NCI-H748 (cell line): ENCODE results near the gene UGT1A3.

Experiments
- DNase-seq: peaks from one replicate; lab custom pipeline; 2025; ENCODE audit not compliant: unreplicated experiment; lab: John Stamatoyannopoulos, UW

Gene UGT1A3

GRCh38 chr2:233756429-233757081 is 27.7 kb downstream of the UGT1A3 start:
- no peak for DNase-seq

DNA sequence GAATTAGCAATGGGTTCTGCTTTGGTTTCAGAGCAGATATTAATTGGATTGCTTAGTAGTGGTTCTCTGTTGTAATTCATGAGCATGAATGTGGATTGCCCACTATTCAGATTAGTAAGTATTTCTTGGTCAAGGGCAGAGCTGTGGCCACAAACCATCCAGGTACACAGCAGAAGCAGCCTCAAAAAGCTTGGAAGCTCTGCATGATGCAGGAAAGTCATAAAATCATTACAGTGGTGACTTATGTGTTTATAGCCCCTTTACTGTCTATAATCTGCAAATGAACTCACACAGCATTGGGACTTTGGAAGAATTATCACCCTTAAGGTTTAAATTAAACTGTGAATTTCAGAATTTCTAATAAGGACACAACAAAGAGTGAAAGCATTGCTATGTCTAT is 29.3 kb downstream of the UGT1A3 start:
- no peak for DNase-seq

- DNase-seq, result no peak
Measured at GRCh38 chr2:233758849-233759248, 30.0 kb downstream of the UGT1A3 start.

DNA sequence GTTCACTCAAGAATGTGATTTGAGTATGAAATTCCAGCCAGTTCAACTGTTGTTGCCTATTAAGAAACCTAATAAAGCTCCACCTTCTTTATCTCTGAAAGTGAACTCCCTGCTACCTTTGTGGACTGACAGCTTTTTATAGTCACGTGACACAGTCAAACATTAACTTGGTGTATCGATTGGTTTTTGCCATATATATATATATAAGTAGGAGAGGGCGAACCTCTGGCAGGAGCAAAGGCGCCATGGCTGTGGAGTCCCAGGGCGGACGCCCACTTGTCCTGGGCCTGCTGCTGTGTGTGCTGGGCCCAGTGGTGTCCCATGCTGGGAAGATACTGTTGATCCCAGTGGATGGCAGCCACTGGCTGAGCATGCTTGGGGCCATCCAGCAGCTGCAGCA is 31.2 kb downstream of the UGT1A3 start, which contains the start of gene UGT1A1:
TSS of gene UGT1A1 (plus strand) at position 228 of the 400 bp plus-strand sequence. CDS start at position 246, 18 bp downstream.
- DNase-seq, result no peak

GRCh38 chr2:233761040-233761769 is 32.4 kb downstream of the UGT1A3 start:
- no peak for DNase-seq

- DNase-seq, result no peak
Measured at GRCh38 chr2:233764264-233764663, 35.4 kb downstream of the UGT1A3 start.

DNA sequence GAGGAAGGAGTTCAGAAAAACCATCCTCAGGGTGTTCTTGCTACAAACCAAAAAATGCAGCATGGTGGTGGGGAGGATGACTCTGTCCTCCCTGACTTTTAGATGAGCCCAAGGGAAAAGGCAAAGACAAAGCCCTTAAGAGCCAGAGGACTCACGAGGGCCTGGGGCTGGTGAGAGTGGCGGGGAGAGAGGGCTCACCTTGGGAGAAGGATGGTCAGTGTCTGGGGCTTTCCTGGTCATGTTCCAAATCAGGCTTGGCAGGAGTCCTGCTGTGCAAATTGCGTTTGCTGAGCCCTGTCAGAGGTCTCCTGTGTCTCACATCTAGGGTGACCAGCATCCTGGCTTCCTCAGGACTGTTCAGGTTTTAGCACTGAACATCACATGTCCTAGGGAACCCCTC is 35.9 kb downstream of the UGT1A3 start:
- no peak for DNase-seq

DNA sequence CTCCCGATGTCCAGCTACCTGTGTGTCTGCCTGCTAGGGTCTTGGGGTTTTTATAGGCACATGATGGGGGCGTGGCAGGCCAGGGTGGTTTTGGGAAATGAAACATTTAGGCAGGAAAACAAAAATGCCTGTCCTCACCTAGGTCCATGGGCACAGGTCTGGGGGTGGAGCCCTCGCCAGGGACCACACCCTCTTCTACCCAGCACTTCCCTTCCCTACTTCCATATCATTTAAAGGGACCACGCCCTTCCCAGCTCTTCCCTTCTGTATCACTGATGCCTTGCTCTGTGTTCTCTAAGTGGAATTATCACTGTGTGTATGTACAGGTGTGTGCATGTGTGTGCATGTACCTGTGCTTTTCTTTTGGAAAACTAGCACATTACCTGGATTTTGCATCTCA is 37.6 kb downstream of the UGT1A3 start:
- DNase-seq, result peak; percentile 19

DNA sequence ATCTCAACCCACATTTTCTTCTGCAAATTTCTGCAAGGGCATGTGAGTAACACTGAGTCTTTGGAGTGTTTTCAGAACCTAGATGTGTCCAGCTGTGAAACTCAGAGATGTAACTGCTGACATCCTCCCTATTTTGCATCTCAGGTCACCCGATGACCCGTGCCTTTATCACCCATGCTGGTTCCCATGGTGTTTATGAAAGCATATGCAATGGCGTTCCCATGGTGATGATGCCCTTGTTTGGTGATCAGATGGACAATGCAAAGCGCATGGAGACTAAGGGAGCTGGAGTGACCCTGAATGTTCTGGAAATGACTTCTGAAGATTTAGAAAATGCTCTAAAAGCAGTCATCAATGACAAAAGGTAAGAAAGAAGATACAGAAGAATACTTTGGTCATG is 39.2 kb downstream of the UGT1A3 start:
- peak; percentile 77 for DNase-seq

DNA sequence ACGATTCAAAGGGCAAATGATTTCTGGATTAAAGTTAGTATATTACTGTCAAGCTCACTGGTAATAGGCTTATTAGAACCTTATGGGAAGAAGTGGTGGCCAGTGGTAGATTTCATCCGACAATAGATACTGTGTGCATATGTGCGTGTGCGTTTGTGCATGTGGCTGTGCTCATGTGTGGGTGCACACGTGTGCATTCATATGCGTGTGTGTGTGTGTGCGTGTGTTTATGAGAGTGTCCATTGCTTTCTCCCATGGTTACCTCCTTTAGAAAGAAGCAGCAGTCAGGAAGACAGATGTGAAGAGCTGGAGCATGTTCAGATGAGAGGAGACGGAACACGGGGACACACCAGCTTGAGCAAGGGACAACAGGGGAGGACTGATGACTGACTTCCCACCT is 40.4 kb downstream of the UGT1A3 start:
- DNase-seq, result no peak

- DNase-seq, result no peak
Measured at GRCh38 chr2:233772153-233772552, 43.3 kb downstream of the UGT1A3 start.

- DNase-seq, result no peak
Measured at GRCh38 chr2:233772583-233772982, 43.7 kb downstream of the UGT1A3 start.

DNA sequence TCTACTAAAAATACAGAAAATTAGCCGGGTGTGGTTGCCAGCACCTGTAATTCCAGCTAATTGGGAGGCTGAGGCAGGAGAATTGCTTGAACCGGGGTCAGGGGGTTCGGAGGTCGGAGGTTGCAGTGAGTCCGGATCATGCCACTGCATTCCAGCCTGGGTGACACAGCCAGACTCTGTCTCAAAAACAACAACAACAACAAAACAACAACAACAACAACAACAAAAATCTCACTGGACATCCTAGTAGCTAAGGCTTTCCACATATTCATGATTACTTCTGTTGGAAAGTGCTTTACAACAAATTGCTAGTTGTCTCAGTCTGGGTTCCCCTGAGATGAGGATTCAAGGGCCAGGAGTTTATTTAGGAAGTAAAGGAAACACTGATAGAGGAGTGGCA is 45.0 kb downstream of the UGT1A3 start:
- no peak for DNase-seq

DNA sequence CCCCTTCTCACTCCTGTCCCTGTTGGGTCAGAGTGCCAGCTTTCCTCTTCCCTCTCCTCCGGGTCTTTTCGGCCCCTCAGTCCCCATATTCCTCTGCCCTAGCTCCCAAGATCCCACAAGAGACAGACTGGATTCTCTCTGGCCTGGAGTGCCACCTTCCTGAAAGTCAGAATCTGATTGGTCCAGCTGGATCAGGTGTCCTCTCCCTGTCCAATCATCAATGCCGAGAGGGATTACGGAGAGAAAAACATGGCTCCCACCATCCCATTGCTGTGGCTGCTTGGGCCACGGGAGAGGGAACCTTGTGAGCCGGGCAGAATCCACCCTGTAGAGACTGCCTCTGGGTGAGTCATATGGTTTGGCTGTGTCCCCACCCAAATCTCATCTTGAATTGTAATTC is 46.6 kb downstream of the UGT1A3 start:
- no peak for DNase-seq

DNA sequence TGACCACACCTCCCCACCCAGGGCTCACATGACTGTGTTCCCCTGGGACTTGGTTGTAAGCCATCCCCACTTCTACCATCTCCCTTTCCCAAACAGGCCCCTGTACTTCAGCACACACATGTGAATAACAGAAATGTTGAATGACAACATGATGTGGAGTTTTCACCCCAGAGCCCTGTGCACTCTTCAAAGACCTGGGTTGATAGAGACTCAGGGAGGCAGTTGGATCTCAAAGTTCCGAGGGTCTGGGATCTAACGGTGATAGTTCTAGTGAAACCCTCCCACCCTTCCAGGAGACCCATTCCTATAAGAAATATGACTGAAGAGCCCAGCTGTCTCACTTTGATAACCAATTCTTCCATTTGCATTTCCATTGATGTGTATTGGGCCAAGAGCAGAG is 49.2 kb downstream of the UGT1A3 start, which contains the start of gene MROH2A:
TSS of gene MROH2A (plus strand) at position 301 of the 400 bp plus-strand sequence. CDS start 1,029 bp downstream, outside the sequence.
- no peak for DNase-seq

GRCh38 chr2:233779722-233780121 is 50.9 kb downstream of the UGT1A3 start:
- no peak for DNase-seq

GRCh38 chr2:233780771-233781170 is 51.9 kb downstream of the UGT1A3 start:
- no peak for DNase-seq

DNA sequence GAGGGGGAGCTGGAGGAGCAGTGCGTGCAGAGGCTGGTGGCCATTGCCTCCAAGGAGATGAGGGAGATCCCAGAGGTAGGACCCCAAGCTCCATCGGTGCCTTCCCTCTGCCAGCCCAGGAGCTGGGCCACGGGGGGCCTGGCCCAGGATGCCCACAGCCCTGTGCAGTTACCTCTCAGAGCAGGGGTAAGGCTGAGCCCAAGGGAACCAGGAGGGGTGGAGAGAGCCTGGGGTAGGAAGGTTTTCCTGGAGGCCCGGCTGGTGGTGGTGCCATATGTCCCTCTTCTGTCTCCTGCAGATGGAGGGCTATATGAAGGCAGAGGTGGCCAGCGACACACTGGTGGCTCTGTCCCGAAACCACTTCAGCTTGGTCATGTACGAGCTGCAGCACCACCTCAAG is 60.7 kb downstream of the UGT1A3 start:
- DNase-seq, result no peak

DNA sequence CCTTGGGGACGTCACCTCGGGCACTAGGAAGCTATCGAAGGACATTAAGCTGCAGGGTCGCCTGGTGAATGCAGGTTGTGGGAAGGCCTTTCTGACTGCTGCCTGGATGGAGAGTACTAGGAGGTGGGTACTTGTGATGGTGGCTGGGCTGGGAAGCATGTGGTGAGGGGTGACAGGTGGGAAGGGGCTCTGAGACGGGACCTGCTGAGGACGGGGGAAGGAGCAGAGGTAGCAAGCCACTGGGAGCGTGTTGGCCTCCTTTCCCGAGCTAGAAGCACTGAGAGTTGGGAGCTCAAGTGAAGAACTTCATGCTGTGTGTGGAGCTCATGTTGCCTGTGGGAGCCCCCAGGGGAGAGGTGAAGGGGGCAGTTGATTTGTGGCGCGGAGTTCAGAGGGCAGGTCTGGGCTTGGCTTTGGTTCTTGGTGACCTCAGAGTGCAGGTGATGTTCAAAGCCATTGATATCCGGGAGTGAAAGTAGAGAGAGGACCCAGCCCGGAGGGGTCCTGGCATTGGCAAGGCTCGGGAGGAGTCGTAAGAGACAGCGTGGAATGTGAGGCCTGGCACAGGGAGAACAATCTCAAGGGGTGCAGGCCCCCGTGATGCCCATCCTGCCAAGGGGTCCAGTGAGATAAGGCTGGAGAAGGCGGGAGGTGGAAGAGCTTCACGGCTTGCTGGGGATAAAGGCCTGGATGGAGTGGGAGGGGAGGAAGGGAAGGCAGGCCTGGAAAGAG is 62.5 kb downstream of the UGT1A3 start:
- DNase-seq, result no peak

GRCh38 chr2:233791883-233792329 is 63.1 kb downstream of the UGT1A3 start:
- DNase-seq, result no peak

DNA sequence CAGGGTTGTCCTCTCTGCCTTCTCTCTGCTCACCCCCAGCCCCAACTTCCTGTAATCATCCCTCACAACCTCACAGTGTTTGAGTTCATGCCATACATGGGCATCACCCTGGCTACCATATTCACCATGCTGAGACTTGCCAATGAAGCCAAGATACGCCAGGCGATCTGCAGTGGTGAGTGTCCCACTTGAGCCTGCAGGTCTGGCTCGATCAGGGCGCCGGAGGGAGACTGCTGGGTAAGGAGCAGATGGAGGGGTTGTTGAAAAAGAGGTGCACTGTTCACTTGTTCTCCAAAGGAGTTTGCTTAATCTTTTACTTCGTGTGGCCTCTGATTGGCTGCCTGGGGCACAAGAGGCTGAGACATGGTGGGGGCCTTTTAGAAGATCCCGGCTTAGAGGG is 63.9 kb downstream of the UGT1A3 start:
- no peak for DNase-seq
